AG04449 (cell line): ENCODE data around the gene ORC6.

Experiments
- CTCF ChIA-PET: fragments of 350-600 bp; formaldehyde crosslinking; extraction: SDS; loops from one replicate; lab custom pipeline; 2021; ENCODE audit warnings: antibody characterized with exemption; lab: Yijun Ruan, JAX
- POLR2A ChIA-PET: fragments of 400-600, 350-600 bp; formaldehyde crosslinking; extraction: SDS; loops from one replicate; lab custom pipeline; 2020; ENCODE audit warnings: antibody characterized with exemption, inconsistent platforms; lab: Yijun Ruan, JAX
- DNase-seq: peaks from one replicate; pipeline ENCODE4 v3.0.0-alpha.2; 2010; ENCODE audit warnings: low read depth, low spot score
- H3K4me3 ChIP-seq: 2 replicates; pipeline ENCODE4 v1.5.1; 2011; ENCODE audit warnings: low read depth, mild to moderate bottlenecking, control low read depth, low read length
- CTCF ChIP-seq: IDR thresholded peaks from one replicate; pipeline ENCODE4 v1.5.1; 2011; ENCODE audit warnings: mild to moderate bottlenecking, moderate library complexity, low read length, control low read depth, inconsistent platforms; ENCODE audit not compliant: insufficient read depth; ENCODE audit errors: missing control alignments

The ORC6 gene

GRCh38 chr16:46718214-46718613, 28.8 kb downstream of the ORC6 start:
- no peak overlapping the region for H3K4me3 ChIP-seq
- TF ChIP-seq CTCF, result no peak
- POLR2A ChIA-PET, result no interaction called here
- CTCF ChIA-PET, result no interaction called here
- DNase-seq, result no peak

- TF ChIP-seq CTCF, result no peak
- DNase-seq, result no peak
- H3K4me3 ChIP-seq, result no peak overlapping the region
- CTCF ChIA-PET, result interaction anchor here (0.8 kb wide), 1 partner anchor 67 kb away, joined by 3 read pairs; no protein-coding TSS in a partner anchor
- POLR2A ChIA-PET, result interaction anchor here (0.6 kb wide), 1 partner anchor 10 kb away, joined by 4 read pairs; no protein-coding TSS in a partner anchor
These were observed 30.1 kb downstream of the ORC6 start for GRCh38 chr16:46719528-46719927.

- ChIA-PET POLR2A (no interaction called here), CTCF (interaction anchor here (0.8 to 1.5 kb wide), 2 partner anchors 23 to 80 kb away, joined by 3 read pairs; no protein-coding TSS in a partner anchor)
- DNase-seq, result no peak
- no peak for TF ChIP-seq CTCF
- no peak overlapping the region for H3K4me3 ChIP-seq
These were observed 31.2 kb downstream of the ORC6 start for GRCh38 chr16:46720619-46721018.

GRCh38 chr16:46721885-46722284, 32.4 kb downstream of the ORC6 start:
- H3K4me3 ChIP-seq, result no peak overlapping the region
- CTCF ChIA-PET, result interaction anchor here (1.5 kb wide), 1 partner anchor 22 kb away, joined by 3 read pairs; no protein-coding TSS in a partner anchor
- TF ChIP-seq CTCF, result no peak
- POLR2A ChIA-PET, result no interaction called here
- no peak for DNase-seq

GRCh38 chr16:46727184-46727583, 37.7 kb downstream of the ORC6 start:
- no peak for TF ChIP-seq CTCF
- ChIA-PET CTCF (no interaction called here), POLR2A (no interaction called here)
- no peak for DNase-seq
- H3K4me3 ChIP-seq, result no peak overlapping the region

- CTCF ChIA-PET, result no interaction called here
- DNase-seq, result no peak
- no peak overlapping the region for H3K4me3 ChIP-seq
- POLR2A ChIA-PET, result no interaction called here
- no peak for TF ChIP-seq CTCF
These were observed 38.2 kb downstream of the ORC6 start for GRCh38 chr16:46727630-46728029.
